T-helper 17 cell (primary cell): ENCODE measurements around the gene TMEM123. TPM values are rescaled to one million over a fixed set of nuclear protein-coding genes. Genes with fewer than 3 reads are reported as not detected.
A peak's percentile ranks its signal among the peaks of the same experiment; 100 is the strongest.
"Not testable (repeated sequence)": the region's sequence is repeated elsewhere in the genome, so short reads cannot be mapped to it uniquely, and the experiment has no call there.

ENCODE experiments used
- ATAC-seq: fragments of 150-1000 bp; cut with Tn5 transposase; 2 replicates; pipeline ENCODE4 v1.10.0; 2021; ENCODE audit warnings: mild to moderate bottlenecking, moderate library complexity
- DNase-seq, 3 donors: peaks; one replicate each; pipeline versions ENCODE4 v3.0.0 to v3.0.0-alpha.2; 2020 to 2021
- H3K9me3 ChIP-seq: one replicate; pipeline ENCODE4 v1.7.0; 2013; ENCODE audit warnings: low read length, mild to moderate bottlenecking; ENCODE audit not compliant: control insufficient read depth, poor library complexity, severe bottlenecking
- H3K27ac Mint-ChIP-seq: one replicate; pipeline ENCODE4 v1.8.0; 2022; ENCODE audit warnings: mild to moderate bottlenecking, moderate library complexity, mixed read lengths
- H3K27me3 Mint-ChIP-seq: one replicate; pipeline ENCODE4 v1.8.0; 2022; ENCODE audit warnings: mixed read lengths
- H3K36me3 Mint-ChIP-seq: one replicate; pipeline ENCODE4 v1.8.0; 2022; ENCODE audit warnings: low read depth, mixed read lengths
- H3K4me1 Mint-ChIP-seq: one replicate; pipeline ENCODE4 v1.8.0; 2022; ENCODE audit warnings: mild to moderate bottlenecking, mixed read lengths
- H3K4me3 Mint-ChIP-seq: one replicate; pipeline ENCODE4 v1.8.0; 2022; ENCODE audit warnings: mild to moderate bottlenecking, moderate library complexity, mixed read lengths
- total RNA-seq, 4 donors: library from RNA in 2 of 4; stranded (reverse) in 2 of 4; gene quantifications; one replicate each; pipeline ENCODE4 v1.2.3 and lab custom pipeline; 2022 to 2026

Gene TMEM123
- total RNA-seq, 2 donors from 2014 or later = 372 to 400 TPM

DNA sequence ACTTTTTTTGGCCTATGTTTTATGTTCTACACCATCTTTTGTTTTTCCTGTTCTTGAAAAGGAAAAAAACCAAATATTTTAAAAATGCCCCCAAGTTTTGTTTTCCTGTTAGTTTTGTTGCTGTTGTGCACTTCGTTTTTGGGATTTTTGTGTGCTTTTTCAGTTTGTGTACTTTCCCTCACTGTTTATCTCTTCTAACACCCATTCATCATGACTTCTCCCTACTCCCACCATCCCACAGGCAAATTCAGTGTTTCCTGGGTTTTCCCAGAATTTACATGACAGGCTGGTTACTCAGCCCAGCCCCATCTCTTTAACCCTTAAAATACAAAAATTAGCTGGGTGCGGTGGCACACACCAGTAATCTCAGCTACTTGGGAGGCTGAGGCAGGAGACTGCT lies 15.6 kb downstream of the TMEM123 start:
- Mint-ChIP-seq H3K4me1 (peaks cover 48% of the 10 kb centered on the region), H3K27ac (no peak overlapping the region), H3K4me3 (no peak overlapping the region), H3K36me3 (peaks cover 10% of the 10 kb centered on the region), H3K27me3 (no peaks in the 10 kb centered on the region)
- no peaks in the 10 kb centered on the region for H3K9me3 ChIP-seq
- ATAC-seq (no peak), DNase-seq (no peak)

- DNase-seq (no peak), ATAC-seq (no peak)
- H3K36me3 Mint-ChIP-seq = peaks cover 13% of the 10 kb centered on the region
- H3K4me3 Mint-ChIP-seq = no peak overlapping the region
- H3K4me1 Mint-ChIP-seq = peaks cover 46% of the 10 kb centered on the region
- no peaks in the 10 kb centered on the region for H3K9me3 ChIP-seq
- no peaks in the 10 kb centered on the region for H3K27me3 Mint-ChIP-seq
- peak overlapping the region; percentile 59 for H3K27ac Mint-ChIP-seq
Measured at GRCh38 chr11:102436561-102436960, 16.0 kb downstream of the TMEM123 start.

DNA sequence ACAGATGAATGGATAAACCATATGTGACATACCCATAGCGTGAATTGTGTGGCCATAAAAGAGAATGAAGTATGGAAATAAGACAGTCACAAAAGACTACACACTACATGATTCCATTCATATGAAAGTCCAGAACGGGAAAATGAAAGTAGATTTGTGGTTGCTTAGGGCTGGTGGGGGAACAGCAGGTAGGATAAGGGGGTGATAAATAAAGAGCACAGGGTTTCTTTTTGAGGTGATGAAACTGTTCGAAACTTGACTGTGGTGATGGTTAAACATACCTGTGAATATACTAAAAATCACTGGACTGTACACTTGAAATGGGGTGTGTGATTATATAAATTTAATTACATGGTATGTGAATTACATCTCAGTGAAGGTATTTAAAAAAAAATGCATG lies 16.9 kb downstream of the TMEM123 start:
- no peaks in the 10 kb centered on the region for H3K27me3 Mint-ChIP-seq
- H3K27ac Mint-ChIP-seq = peak overlapping the region; percentile 59
- ATAC-seq (no peak), DNase-seq (no peak)
- no peaks in the 10 kb centered on the region for H3K9me3 ChIP-seq
- no peak overlapping the region for H3K4me3 Mint-ChIP-seq
- H3K4me1 Mint-ChIP-seq = peaks cover 42% of the 10 kb centered on the region
- H3K36me3 Mint-ChIP-seq = peaks cover 13% of the 10 kb centered on the region

DNA sequence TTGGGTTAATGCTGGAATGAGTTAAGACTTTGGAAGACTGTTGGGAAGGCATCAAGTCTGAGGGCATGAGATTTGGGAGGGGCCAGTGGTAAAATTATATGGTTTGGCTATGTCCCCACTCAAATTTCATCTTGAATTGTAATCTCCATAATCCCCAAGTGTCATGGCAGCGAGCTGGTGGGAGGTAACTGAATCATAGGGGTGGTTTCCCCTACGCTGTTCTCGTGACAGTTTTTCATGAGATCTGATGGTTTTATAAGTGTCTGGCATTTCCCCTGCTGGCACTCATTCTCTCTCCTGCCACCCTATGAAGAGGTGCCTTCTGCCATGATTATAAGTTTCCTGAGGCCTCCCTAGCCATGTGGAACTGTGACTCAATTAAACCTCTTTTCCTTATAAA lies 19.0 kb downstream of the TMEM123 start:
- not testable (repeated sequence) for ATAC-seq, H3K27ac Mint-ChIP-seq, DNase-seq, H3K27me3 Mint-ChIP-seq, H3K4me3 Mint-ChIP-seq, H3K9me3 ChIP-seq
- Mint-ChIP-seq H3K4me1 (peaks cover 46% of the 10 kb centered on the region), H3K36me3 (peaks cover 12% of the 10 kb centered on the region)

- H3K27me3 Mint-ChIP-seq, ATAC-seq, DNase-seq, H3K4me3 Mint-ChIP-seq, H3K9me3 ChIP-seq: not testable (repeated sequence)
- H3K27ac Mint-ChIP-seq = peak overlapping the region; percentile 95
- peaks cover 41% of the 10 kb centered on the region for H3K4me1 Mint-ChIP-seq
- H3K36me3 Mint-ChIP-seq = peaks cover 12% of the 10 kb centered on the region
Measured at GRCh38 chr11:102432560-102432959, 20.0 kb downstream of the TMEM123 start.

- H3K9me3 ChIP-seq = no peaks in the 10 kb centered on the region
- H3K27ac Mint-ChIP-seq = peak overlapping the region; percentile 95
- peaks cover 15% of the 10 kb centered on the region for H3K36me3 Mint-ChIP-seq
- H3K4me3 Mint-ChIP-seq = no peak overlapping the region
- ATAC-seq (no peak), DNase-seq (no peak)
- H3K4me1 Mint-ChIP-seq = peaks cover 42% of the 10 kb centered on the region
- no peaks in the 10 kb centered on the region for H3K27me3 Mint-ChIP-seq
Measured at GRCh38 chr11:102431404-102431803, 21.2 kb downstream of the TMEM123 start.

DNA sequence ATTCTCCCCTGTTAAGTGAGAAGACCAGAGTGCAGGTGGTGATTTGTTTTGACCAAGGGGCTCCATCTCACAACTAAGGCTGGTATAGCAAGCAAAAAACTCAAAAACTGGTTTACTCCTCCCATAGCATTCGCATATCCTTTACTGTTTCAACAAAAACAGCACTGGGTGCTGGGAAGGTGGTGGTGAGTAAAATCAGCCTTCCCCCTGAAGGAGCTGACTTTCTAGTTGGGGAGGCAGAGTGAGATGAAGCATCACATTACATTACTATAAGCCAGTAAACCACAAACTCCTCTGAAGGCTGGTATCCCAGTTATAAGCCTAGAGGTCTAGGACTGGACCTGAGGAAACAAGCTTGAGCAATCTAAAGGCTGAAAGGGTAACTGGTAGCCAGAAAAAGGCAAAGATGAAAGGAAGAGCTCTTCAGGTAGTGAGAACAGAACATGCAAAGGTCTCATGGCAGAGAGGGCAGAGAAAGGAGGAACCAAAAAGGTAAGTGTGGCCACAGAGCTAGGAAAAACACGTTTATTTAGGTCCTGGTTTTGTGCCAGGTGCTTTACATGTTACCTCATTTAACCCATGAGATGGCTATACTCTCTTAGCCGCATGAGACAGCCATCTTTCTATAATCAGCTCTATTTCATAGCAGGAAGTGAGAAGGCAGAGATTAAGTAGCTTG lies 22.3 kb downstream of the TMEM123 start:
- Mint-ChIP-seq H3K4me3 (peak overlapping the region; percentile 47), H3K27me3 (no peaks in the 10 kb centered on the region), H3K36me3 (peaks cover 12% of the 10 kb centered on the region), H3K4me1 (peaks cover 45% of the 10 kb centered on the region), H3K27ac (peak overlapping the region; percentile 95)
- DNase-seq = no peak
- ATAC-seq = peak; percentile 77
- no peaks in the 10 kb centered on the region for H3K9me3 ChIP-seq

DNA sequence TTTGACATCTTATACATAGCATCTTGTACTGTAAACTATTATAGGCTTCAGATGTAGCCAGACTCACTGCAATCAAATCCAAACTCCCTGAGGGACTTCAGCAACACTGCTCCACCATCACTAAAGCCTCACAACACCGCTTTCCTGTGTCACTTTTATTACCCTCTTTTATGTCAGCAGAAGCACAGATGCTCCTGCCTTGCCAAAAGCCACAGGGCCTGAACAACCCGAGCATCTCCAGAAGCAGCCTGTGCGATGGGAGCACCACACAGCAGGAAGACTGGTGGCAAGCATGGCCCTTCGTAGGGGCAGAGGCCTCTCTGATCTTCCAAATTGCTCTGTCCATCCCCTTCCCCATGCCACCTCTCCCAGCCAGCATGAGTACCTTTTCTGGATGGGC lies 22.9 kb downstream of the TMEM123 start:
- Mint-ChIP-seq H3K4me3 (no peak overlapping the region), H3K27ac (peak overlapping the region; percentile 95), H3K36me3 (peaks cover 12% of the 10 kb centered on the region), H3K27me3 (no peaks in the 10 kb centered on the region), H3K4me1 (peaks cover 49% of the 10 kb centered on the region)
- ATAC-seq = peak; percentile 15
- no peaks in the 10 kb centered on the region for H3K9me3 ChIP-seq
- no peak for DNase-seq

- peaks cover 12% of the 10 kb centered on the region for H3K36me3 Mint-ChIP-seq
Measured at GRCh38 chr11:102429226-102429625, 23.3 kb downstream of the TMEM123 start.

DNA sequence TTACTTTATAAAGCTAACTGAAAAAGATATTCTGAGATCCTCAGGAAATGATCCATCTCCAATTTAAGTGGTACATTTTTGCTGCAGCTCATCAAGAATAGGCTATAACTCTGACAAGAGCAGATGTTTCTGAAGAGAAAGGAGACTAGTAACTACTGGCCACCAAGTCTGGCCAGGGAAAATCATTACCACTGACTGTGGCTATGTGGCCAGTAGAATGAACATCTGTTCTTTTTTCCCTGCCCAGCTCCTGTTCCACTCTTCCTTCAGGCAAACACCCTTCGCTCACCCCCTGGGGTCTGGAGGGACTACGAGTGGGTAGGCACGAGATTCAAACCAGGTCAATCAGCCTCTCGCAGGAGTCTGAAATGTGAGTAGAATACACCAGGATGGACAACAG lies 23.9 kb downstream of the TMEM123 start:
- H3K4me1 Mint-ChIP-seq = peaks cover 46% of the 10 kb centered on the region
- DNase-seq (no peak), ATAC-seq (no peak)
- H3K36me3 Mint-ChIP-seq = peaks cover 12% of the 10 kb centered on the region
- no peaks in the 10 kb centered on the region for H3K27me3 Mint-ChIP-seq
- no peaks in the 10 kb centered on the region for H3K9me3 ChIP-seq
- H3K4me3 Mint-ChIP-seq = no peak overlapping the region
- peak overlapping the region; percentile 95 for H3K27ac Mint-ChIP-seq

More at GRCh38 chr11:102429226-102429625, 23.3 kb downstream of the TMEM123 start:
- Mint-ChIP-seq H3K4me1 (peaks cover 46% of the 10 kb centered on the region), H3K27me3 (no peaks in the 10 kb centered on the region), H3K4me3 (no peak overlapping the region), H3K27ac (peak overlapping the region; percentile 95)
- ATAC-seq (no peak), DNase-seq (no peak)
- H3K9me3 ChIP-seq = no peaks in the 10 kb centered on the region

DNA sequence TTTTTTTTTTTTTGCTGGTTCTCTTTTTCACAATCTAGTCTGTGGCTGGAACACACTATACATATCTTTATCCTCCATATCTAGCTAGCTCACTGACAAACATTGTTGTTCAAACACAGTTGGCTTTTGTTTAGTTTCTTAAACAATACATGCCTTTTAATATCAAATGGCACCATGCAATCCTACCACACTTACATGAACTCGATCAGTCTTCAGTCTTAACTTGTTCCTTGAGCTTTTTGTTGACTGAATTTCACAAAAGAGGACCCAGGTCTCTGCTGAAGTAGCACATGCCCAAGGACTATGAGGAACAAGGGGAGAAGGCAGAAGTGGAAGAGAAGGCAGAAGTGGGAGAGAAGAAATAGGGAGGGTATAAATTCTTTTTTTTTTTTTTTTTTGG lies 25.5 kb downstream of the TMEM123 start:
- ATAC-seq (no peak), DNase-seq (no peak)
- Mint-ChIP-seq H3K4me3 (peak overlapping the region; percentile 21), H3K27me3 (no peaks in the 10 kb centered on the region), H3K4me1 (peaks cover 60% of the 10 kb centered on the region), H3K36me3 (peaks cover 9% of the 10 kb centered on the region), H3K27ac (peak overlapping the region; percentile 86)
- H3K9me3 ChIP-seq = no peaks in the 10 kb centered on the region

DNA sequence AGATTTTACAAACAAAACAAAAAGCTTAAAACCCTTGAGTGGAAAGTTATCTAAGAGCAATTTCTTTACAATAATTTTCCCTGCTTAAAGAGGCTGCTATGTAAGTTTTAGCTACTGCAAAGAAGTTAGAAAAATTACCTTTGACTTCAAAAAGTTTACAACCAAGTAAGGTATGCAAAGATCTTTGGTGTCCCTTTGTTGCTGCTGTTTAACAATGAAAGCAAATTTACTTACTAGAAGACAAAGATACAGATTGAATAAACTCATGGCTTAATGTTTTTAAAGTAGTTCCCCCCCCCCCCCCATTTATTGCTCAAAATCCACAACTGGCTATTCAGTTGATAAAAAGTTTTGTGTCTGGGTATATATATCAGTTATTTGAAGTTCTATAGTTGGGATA lies 26.0 kb downstream of the TMEM123 start:
- peak overlapping the region; percentile 86 for H3K27ac Mint-ChIP-seq
- H3K36me3 Mint-ChIP-seq = peaks cover 6% of the 10 kb centered on the region
- H3K4me1 Mint-ChIP-seq = peaks cover 61% of the 10 kb centered on the region
- H3K9me3 ChIP-seq = no peaks in the 10 kb centered on the region
- H3K4me3 Mint-ChIP-seq = no peak overlapping the region
- no peak for DNase-seq
- no peaks in the 10 kb centered on the region for H3K27me3 Mint-ChIP-seq
- ATAC-seq = no peak

- Mint-ChIP-seq H3K4me1 (peaks cover 62% of the 10 kb centered on the region), H3K27me3 (no peaks in the 10 kb centered on the region), H3K36me3 (peaks cover 6% of the 10 kb centered on the region), H3K27ac (peak overlapping the region; percentile 86), H3K4me3 (peak overlapping the region; percentile 36)
- H3K9me3 ChIP-seq = no peaks in the 10 kb centered on the region
- ATAC-seq (no peak), DNase-seq (no peak)
Measured at GRCh38 chr11:102426000-102426399, 26.6 kb downstream of the TMEM123 start.

- Mint-ChIP-seq H3K36me3 (peaks cover 3% of the 10 kb centered on the region), H3K27ac (peak overlapping the region; percentile 80), H3K27me3 (no peaks in the 10 kb centered on the region), H3K4me3 (no peak overlapping the region), H3K4me1 (peaks cover 56% of the 10 kb centered on the region)
- no peaks in the 10 kb centered on the region for H3K9me3 ChIP-seq
- no peak for DNase-seq
- ATAC-seq = no peak
Measured at GRCh38 chr11:102423936-102424335, 28.6 kb downstream of the TMEM123 start.
